HL-60 (cell line): ENCODE results near the gene APBA2.
"Not testable (repeated sequence)": the region's sequence is repeated elsewhere in the genome, so short reads cannot be mapped to it uniquely, and the experiment has no call there.

Experiments used
- DNase-seq, 2 experiments: peaks; one replicate each; pipeline ENCODE4 v3.0.0-alpha.2; 2010 to 2020; ENCODE audit warnings: low read depth in 1 of 2, low spot score in 1 of 2
- H3K27ac ChIP-seq: fragments of 250-450 bp; sonication (Bioruptor Pico); replicated peaks from 2 replicates; pipeline ENCODE4 v1.5.1; 2020; ENCODE audit warnings: mild to moderate bottlenecking, moderate library complexity
- H3K27me3 ChIP-seq: fragments of 250-450 bp; sonication (Bioruptor Pico); 2 replicates; pipeline ENCODE4 v1.5.1; 2021; ENCODE audit warnings: mild to moderate bottlenecking, moderate library complexity; ENCODE audit not compliant: insufficient read depth, poor library complexity, severe bottlenecking
- H3K4me3 ChIP-seq: replicated peaks from 2 replicates; pipeline ENCODE4 v1.5.1; 2011; ENCODE audit warnings: mild to moderate bottlenecking, control low read depth, low read length; ENCODE audit not compliant: insufficient read depth
- CTCF ChIP-seq: IDR thresholded peaks from one replicate; pipeline ENCODE4 v1.5.1; 2011; ENCODE audit warnings: low read length, control low read depth, inconsistent platforms; ENCODE audit not compliant: insufficient read depth
- GABPA ChIP-seq: IDR thresholded peaks from 2 replicates; pipeline ENCODE4 v1.6.1; 2012; ENCODE audit warnings: low read depth
- POLR2AphosphoS5 ChIP-seq: IDR thresholded peaks from 2 replicates; pipeline ENCODE4 v1.6.1; 2012; ENCODE audit warnings: low read depth
- REST ChIP-seq: IDR thresholded peaks from 2 replicates; pipeline ENCODE4 v1.6.1; 2012; ENCODE audit warnings: low read depth; ENCODE audit not compliant: insufficient replicate concordance
- SPI1 ChIP-seq: IDR thresholded peaks from 2 replicates; pipeline ENCODE4 v1.6.1; 2012; ENCODE audit warnings: low read depth, mild to moderate bottlenecking, borderline replicate concordance

Gene APBA2

DNA sequence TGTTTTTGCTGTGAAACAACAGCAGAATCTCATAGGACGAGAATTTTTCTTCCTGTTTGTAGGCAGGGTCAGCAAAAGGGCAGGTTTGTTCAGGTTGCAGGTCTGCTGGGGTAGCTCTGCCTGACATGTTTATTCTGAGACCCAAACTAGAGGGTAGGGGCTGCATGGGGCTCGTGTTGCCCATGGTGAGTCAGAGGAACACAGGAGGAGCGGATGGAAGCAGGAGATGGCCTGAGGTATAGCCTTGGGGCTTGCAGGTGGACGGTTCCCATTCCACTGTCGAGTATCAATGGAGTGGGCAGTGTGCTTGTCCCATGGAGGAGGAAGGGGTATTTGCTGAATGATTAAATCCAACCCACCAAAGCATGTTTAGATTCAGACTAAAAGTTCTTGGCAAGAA is 138.9 kb downstream of the APBA2 start:
- TF ChIP-seq SPI1 (no peak), POLR2AphosphoS5 (no peak), REST (no peak), CTCF (no peak), GABPA (no peak)
- no peak overlapping the region for H3K27ac ChIP-seq
- DNase-seq: no peak
- H3K27me3 ChIP-seq: no peaks in the 10 kb centered on the region
- H3K4me3 ChIP-seq: no peak overlapping the region

DNA sequence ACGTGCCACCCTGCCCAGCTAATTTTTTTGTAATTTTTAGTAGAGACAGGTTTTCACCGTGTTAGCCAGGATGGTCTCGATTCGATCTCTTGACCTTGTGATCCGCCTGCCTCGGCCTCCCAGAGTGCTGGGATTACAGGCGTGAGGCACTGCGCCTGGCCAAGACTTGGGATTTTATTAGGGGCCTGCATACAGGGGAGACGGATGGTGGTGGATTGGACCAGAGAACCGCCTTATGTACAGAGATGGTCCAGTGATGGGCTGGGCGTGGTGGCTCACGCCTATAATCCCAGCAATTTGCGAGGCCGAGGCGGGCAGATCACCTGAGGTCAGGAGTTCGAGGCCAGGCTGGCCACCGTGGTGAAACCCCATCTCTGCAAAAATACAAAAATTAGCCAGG is 139.6 kb downstream of the APBA2 start:
- H3K4me3 ChIP-seq, DNase-seq, H3K27ac ChIP-seq, H3K27me3 ChIP-seq: not testable (repeated sequence)

- not testable (repeated sequence) for H3K27ac ChIP-seq, H3K4me3 ChIP-seq, H3K27me3 ChIP-seq, DNase-seq
These were observed 142.4 kb downstream of the APBA2 start for GRCh38 chr15:29028158-29028557.

DNA sequence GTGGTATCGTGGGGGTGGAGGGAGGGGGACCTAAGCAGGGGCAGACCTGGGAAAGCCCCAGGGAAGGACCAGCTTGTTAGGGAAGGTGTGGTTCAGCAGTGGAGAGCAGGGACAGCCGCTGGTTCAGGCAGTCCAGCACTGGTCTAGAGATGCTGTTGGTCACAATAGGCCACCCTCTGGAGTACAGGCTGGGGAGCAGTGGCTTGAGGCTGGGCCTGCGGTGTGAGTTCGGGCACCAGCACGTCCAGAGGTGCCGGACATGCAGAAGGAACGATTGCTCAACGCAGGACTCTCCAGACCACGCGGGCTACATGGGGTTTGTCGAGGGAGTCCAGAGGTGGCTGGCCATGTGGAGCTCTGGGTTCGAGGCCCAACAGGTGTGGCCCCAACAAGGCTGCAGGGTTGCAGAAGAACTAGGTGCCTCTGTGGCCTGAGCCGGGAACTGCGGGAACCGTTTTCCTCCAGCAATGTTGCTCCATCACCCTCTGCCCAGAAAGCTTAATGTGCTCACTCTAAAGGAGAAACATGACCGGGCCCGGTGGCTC is 143.9 kb downstream of the APBA2 start:
- H3K4me3 ChIP-seq: no peak overlapping the region
- DNase-seq: no peak
- H3K27me3 ChIP-seq: no peaks in the 10 kb centered on the region
- H3K27ac ChIP-seq: no peak overlapping the region
- no peak for TF ChIP-seq SPI1
- no peak for TF ChIP-seq POLR2AphosphoS5
- TF ChIP-seq REST: no peak
- no peak for TF ChIP-seq GABPA
- TF ChIP-seq CTCF: no peak

GRCh38 chr15:29031502-29032228 is 145.9 kb downstream of the APBA2 start:
- no peak for DNase-seq
- Histone ChIP-seq H3K27me3 (no peaks in the 10 kb centered on the region), H3K4me3 (no peak overlapping the region), H3K27ac (no peak overlapping the region)
- TF ChIP-seq REST (no peak), SPI1 (no peak), CTCF (no peak), GABPA (no peak), POLR2AphosphoS5 (no peak)
